Measurements from ENCODE around the gene ALDH1L2.
"Not testable (repeated sequence)": the region's sequence is repeated elsewhere in the genome, so short reads cannot be mapped to it uniquely, and the experiment has no call there.

The ALDH1L2 gene

DNA sequence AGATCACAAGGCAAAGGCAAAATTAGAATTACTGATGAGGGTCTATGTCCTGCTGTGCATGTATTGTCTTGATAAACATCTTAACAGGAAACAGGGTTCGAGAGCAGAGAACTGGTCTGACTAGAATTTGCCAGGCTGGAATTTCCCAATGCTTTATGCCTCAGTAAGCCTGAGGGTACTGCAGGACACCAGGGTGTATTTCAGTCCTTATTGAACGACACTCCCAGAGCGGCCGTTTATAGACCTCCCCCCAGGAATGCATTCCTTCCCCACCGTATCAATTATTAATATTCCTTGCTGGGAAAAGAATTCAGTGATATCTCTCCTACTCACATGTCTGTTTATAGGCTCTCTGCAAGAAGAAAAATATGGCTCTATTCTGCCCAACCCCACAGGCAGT, 11.1 kb upstream of the ALDH1L2 start:
- not testable (repeated sequence) for ATAC-seq; H3K36me3 Mint-ChIP-seq; H3K27ac Mint-ChIP-seq; DNase-seq (ENCODE audit: low spot score in 2 of 2); H3K4me1 Mint-ChIP-seq; H3K4me3 Mint-ChIP-seq
- H3K9me3 Mint-ChIP-seq: peaks cover 12% of the 10 kb centered on the region

- no peak for DNase-seq (ENCODE audit: low spot score in 2 of 2)
- Mint-ChIP-seq H3K4me1 (no peaks in the 10 kb centered on the region), H3K36me3 (no peaks in the 10 kb centered on the region), H3K9me3 (peaks cover 10% of the 10 kb centered on the region), H3K4me3 (no peak overlapping the region), H3K27ac (no peak overlapping the region)
- no peak for ATAC-seq
Observed at GRCh38 chr12:105092336-105092735, 8.1 kb upstream of the ALDH1L2 start.

- H3K36me3 Mint-ChIP-seq: no peaks in the 10 kb centered on the region
- H3K4me1 Mint-ChIP-seq: no peaks in the 10 kb centered on the region
- no peak for ATAC-seq
- no peak overlapping the region for H3K27ac Mint-ChIP-seq
- DNase-seq (ENCODE audit: low spot score in 2 of 2): no peak
- peaks cover 11% of the 10 kb centered on the region for H3K9me3 Mint-ChIP-seq
- no peak overlapping the region for H3K4me3 Mint-ChIP-seq
Observed at GRCh38 chr12:105091476-105092206, 7.4 kb upstream of the ALDH1L2 start.

DNA sequence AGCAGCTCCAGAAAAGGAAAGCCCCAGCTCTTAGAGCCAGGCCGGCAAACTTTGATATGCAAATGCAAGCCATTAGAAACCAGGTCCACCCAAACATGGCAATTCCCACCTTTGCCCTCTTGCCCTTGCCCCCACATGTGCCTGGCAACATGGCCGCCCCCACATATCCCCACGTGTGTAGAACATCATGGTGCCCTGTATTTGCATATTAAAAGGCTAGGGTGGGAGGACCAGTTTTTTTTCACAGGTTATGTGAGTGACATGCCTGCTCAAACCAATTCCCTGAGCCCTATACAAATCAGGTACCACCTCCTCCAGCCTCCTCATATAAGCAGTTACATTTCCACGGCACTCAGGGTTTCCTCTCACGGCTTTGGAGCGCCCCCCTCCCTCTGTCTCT, 6.1 kb upstream of the ALDH1L2 start:
- Mint-ChIP-seq H3K4me1 (no peaks in the 10 kb centered on the region), H3K27ac (no peak overlapping the region), H3K9me3 (peaks cover 5% of the 10 kb centered on the region), H3K4me3 (no peak overlapping the region), H3K36me3 (no peaks in the 10 kb centered on the region)
- ATAC-seq (no peak), DNase-seq (ENCODE audit: low spot score in 2 of 2) (no peak)

- peaks cover 3% of the 10 kb centered on the region for H3K9me3 Mint-ChIP-seq
- no peak overlapping the region for H3K27ac Mint-ChIP-seq
- no peaks in the 10 kb centered on the region for H3K36me3 Mint-ChIP-seq
- no peak for DNase-seq (ENCODE audit: low spot score in 2 of 2)
- H3K4me3 Mint-ChIP-seq: no peak overlapping the region
- ATAC-seq: no peak
- H3K4me1 Mint-ChIP-seq: no peaks in the 10 kb centered on the region
Observed at GRCh38 chr12:105089817-105090216, 5.6 kb upstream of the ALDH1L2 start.

DNA sequence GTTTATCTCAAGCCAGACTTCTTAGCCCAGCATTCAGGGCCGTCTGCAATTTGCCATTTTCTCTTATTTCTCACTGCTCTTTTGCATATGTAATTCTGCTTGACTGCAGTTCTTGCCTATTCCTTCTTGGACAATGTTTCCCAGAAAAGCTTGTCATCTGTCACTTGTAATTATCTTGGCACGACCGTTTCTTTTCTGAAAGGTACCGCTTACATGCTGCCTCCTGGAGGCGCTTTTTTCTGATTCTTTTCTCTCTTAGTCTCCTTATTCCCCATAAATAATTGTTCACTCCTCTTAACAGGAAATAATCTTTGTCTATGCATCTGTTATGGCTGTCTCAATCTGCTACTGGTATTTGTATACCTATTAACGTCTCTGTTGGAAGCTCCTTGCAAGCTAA, 1.2 kb upstream of the ALDH1L2 start:
- Mint-ChIP-seq H3K4me1 (peaks cover 7% of the 10 kb centered on the region), H3K4me3 (no peak overlapping the region), H3K36me3 (no peaks in the 10 kb centered on the region), H3K27ac (no peak overlapping the region), H3K9me3 (peaks cover 3% of the 10 kb centered on the region)
- DNase-seq (ENCODE audit: low spot score in 2 of 2) (no peak), ATAC-seq (no peak)

DNA sequence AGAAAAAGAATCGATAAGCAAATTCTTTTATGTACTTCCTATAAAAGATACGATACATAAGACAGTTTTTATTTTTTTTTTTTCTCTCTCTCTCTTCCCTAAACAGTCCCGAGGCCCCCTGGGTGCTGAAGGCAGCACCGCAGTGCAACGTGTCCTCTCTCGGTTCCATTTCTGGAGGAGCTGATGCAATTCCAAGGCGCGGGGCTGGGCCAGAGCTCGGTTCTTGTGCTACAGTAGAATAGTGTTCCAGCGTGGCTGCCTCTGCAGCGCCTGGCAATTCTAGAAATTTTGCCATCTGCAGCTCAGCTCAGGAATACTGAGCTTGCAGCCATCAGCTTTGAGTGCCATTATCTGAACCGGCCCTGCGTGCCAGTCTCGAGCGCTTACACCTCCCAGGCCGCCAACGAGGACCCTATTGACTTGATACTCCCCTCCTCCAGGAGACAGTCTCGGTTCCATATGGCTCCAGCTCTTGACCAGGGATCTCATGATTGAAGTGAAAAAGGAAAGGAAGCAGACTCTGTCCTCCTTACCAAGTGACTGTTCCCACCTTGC, 630 bp downstream of the ALDH1L2 start:
- H3K9me3 Mint-ChIP-seq: peaks cover 3% of the 10 kb centered on the region
- DNase-seq (ENCODE audit: low spot score in 2 of 2): no peak
- H3K4me1 Mint-ChIP-seq: peaks cover 7% of the 10 kb centered on the region
- no peaks in the 10 kb centered on the region for H3K36me3 Mint-ChIP-seq
- H3K4me3 Mint-ChIP-seq: peak overlapping the region; percentile 60
- H3K27ac Mint-ChIP-seq: no peak overlapping the region
- no peak for ATAC-seq

GRCh38 chr12:105083031-105083430, 1.2 kb downstream of the ALDH1L2 start:
- no peak for ATAC-seq
- Mint-ChIP-seq H3K27ac (no peak overlapping the region), H3K36me3 (no peaks in the 10 kb centered on the region), H3K4me1 (peaks cover 7% of the 10 kb centered on the region), H3K9me3 (peaks cover 3% of the 10 kb centered on the region), H3K4me3 (no peak overlapping the region)
- no peak for DNase-seq (ENCODE audit: low spot score in 2 of 2)

GRCh38 chr12:105078712-105079570, 5.3 kb downstream of the ALDH1L2 start:
- DNase-seq (ENCODE audit: low spot score in 2 of 2) (no peak), ATAC-seq (no peak)
- no peaks in the 10 kb centered on the region for H3K9me3 Mint-ChIP-seq
- H3K36me3 Mint-ChIP-seq: no peaks in the 10 kb centered on the region
- peaks cover 5% of the 10 kb centered on the region for H3K4me1 Mint-ChIP-seq
- H3K4me3 Mint-ChIP-seq: no peak overlapping the region
- no peak overlapping the region for H3K27ac Mint-ChIP-seq

- H3K4me1 Mint-ChIP-seq: no peaks in the 10 kb centered on the region
- H3K27ac Mint-ChIP-seq: no peak overlapping the region
- DNase-seq (ENCODE audit: low spot score in 2 of 2): no peak
- no peaks in the 10 kb centered on the region for H3K9me3 Mint-ChIP-seq
- no peaks in the 10 kb centered on the region for H3K36me3 Mint-ChIP-seq
- H3K4me3 Mint-ChIP-seq: no peak overlapping the region
- ATAC-seq: no peak
Observed at GRCh38 chr12:105077435-105077834, 6.8 kb downstream of the ALDH1L2 start.

- Mint-ChIP-seq H3K4me3 (no peak overlapping the region), H3K36me3 (no peaks in the 10 kb centered on the region), H3K4me1 (no peaks in the 10 kb centered on the region), H3K9me3 (no peaks in the 10 kb centered on the region), H3K27ac (no peak overlapping the region)
- ATAC-seq (no peak), DNase-seq (ENCODE audit: low spot score in 2 of 2) (no peak)
Observed at GRCh38 chr12:105076913-105077312, 7.3 kb downstream of the ALDH1L2 start.

DNA sequence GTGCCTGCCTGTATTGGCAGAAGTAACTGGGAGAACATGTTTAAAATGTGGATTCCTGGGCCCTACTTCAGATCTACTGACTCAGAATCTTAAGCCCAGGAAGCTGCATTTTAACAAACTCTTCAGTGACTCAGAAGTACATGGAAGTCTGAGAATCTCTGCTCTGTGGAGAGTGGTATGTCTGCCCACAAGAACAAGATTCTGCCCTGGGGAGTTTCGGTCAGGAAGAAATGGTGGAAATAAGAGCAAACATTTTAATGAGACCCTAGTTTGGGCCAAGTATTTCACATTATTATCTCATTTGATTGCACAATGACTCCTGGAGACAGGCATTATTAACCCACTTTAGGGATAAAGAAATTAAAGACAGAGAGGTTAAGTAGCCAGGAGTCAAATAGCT, 8.2 kb downstream of the ALDH1L2 start:
- no peaks in the 10 kb centered on the region for H3K9me3 Mint-ChIP-seq
- DNase-seq (ENCODE audit: low spot score in 2 of 2): no peak
- no peak for ATAC-seq

DNA sequence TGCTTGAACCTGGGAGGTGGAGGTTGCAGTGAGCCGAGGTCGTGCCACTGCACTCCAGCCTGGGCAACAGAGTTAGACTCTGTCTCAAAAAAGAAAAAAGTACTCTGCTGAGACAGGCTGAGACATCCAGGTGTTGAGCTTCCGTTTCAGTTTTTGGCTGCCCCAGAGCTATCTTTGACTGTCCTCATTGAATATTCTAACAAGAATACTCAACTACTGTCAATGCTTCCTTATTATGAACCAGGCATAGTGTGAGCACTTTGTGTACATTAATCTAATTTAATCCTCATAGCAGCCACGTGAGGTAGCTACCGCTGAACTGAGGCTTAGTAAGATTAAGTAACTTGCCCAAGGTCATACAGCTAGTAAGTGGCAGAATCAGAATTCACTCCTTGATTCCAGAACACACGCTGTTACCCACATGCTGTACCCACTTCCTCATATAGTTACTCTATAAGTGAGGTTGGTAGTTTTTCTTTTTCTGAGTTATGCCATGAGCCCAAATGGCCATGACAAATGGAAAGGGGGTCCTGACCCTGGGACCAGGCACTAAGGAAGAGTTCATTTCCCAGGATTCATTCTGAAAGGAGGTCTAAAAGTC, 11.3 kb downstream of the ALDH1L2 start:
- Mint-ChIP-seq H3K36me3 (no peaks in the 10 kb centered on the region), H3K27ac (no peak overlapping the region), H3K4me3 (no peak overlapping the region), H3K4me1 (no peaks in the 10 kb centered on the region), H3K9me3 (no peaks in the 10 kb centered on the region)
- DNase-seq (ENCODE audit: low spot score in 2 of 2) (no peak), ATAC-seq (no peak)

More for the DNA sequence above, 8.2 kb downstream of the ALDH1L2 start:
- Mint-ChIP-seq H3K4me3 (no peak overlapping the region), H3K4me1 (no peaks in the 10 kb centered on the region), H3K36me3 (no peaks in the 10 kb centered on the region), H3K27ac (no peak overlapping the region)

DNA sequence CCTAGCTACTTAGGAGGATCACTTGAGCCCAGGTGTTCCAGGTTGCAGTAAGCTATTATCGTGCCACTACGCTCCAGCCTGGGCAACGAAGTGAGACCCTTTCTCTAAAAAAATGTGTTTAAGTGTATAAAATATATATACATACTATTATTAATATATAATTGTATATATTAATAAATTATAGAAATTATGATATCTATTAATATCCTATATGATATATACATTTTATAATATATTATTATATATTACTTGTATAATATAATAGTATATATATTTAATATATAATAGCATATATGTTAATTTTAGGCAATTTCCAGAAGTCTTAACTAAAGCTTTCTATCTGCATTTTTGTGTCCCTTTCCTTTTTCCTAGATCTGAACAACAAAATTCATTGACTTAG, 12.3 kb downstream of the ALDH1L2 start:
- Mint-ChIP-seq H3K4me1 (no peaks in the 10 kb centered on the region), H3K27ac (no peak overlapping the region), H3K9me3 (no peaks in the 10 kb centered on the region)

DNA sequence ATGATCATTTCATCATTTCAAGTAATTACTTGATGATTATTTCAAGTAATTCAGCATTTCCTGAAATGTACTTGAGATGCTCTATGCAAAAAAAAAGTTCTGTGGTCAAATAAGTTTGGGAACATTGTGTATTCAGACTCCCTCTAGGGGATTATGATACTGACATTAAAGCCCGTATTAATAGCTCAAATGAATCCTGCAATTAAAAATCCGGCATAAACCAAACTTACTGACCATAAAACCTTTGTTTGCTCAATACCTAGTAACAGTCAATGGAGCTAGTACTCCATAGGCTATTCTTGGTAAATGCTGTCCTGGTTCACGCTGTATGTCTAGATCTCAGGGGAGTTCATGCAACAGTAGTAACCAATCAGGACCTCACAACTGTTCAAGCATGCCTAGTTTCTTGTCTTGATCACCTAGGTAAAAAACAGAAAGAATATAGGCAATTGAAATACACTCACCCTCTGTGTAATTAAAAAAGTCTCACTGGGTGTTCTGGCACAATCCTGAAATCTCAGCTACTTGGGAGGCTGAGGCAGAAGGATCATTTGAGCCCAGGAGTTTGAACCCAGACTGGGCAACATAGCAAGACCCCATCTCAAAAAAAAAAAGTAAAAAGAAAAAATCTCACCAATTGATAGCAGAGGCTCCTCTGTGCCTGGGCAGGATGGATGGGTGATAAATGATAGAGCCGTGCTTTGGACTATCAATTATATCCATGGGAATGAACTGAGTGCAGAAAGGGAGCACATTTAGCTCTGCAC, 14.1 kb downstream of the ALDH1L2 start:
- Mint-ChIP-seq H3K4me3 (no peak overlapping the region), H3K4me1 (no peaks in the 10 kb centered on the region), H3K27ac (no peak overlapping the region), H3K9me3 (no peaks in the 10 kb centered on the region), H3K36me3 (no peaks in the 10 kb centered on the region)
- ATAC-seq: no peak
- DNase-seq (ENCODE audit: low spot score in 2 of 2): no peak

More for the DNA sequence above, 12.3 kb downstream of the ALDH1L2 start:
- no peaks in the 10 kb centered on the region for H3K36me3 Mint-ChIP-seq
- no peak for DNase-seq (ENCODE audit: low spot score in 2 of 2)
- H3K4me3 Mint-ChIP-seq: no peak overlapping the region
- ATAC-seq: no peak
